GM21737 (cell line): Measurements from ENCODE around the gene ACSS2.

Source experiments
- ATAC-seq: cut with Tn5 transposase; IDR thresholded peaks from one replicate; pipeline ENCODE4 v1.9.1; 2021; ENCODE audit warnings: mild to moderate bottlenecking, moderate library complexity; ENCODE audit not compliant: unreplicated experiment

The ACSS2 gene

GRCh38 chr20:34876406-34877282 is at the start of gene ACSS2:
Gene ACSS2 (plus strand): TSS chr20:34876612. CDS start chr20:34876646, 34 bp downstream.
- peak; percentile 63 for ATAC-seq

GRCh38 chr20:34829191-34829590 is 47.2 kb upstream of the ACSS2 start:
- ATAC-seq = no peak

GRCh38 chr20:34831936-34832335 is 44.5 kb upstream of the ACSS2 start:
- ATAC-seq = no peak

- ATAC-seq = no peak
Observed at GRCh38 chr20:34834459-34834893, 41.9 kb upstream of the ACSS2 start.

GRCh38 chr20:34842143-34842542 is 34.3 kb upstream of the ACSS2 start:
- no peak for ATAC-seq

- ATAC-seq = no peak
Observed at GRCh38 chr20:34843421-34843820, 33.0 kb upstream of the ACSS2 start.

GRCh38 chr20:34848597-34848996 is 27.8 kb upstream of the ACSS2 start:
- no peak for ATAC-seq

- no peak for ATAC-seq
Observed at GRCh38 chr20:34849778-34850177, 26.6 kb upstream of the ACSS2 start.

- no peak for ATAC-seq
Observed at GRCh38 chr20:34850969-34851368, 25.4 kb upstream of the ACSS2 start.

GRCh38 chr20:34852298-34852697 is 24.1 kb upstream of the ACSS2 start:
- no peak for ATAC-seq

- no peak for ATAC-seq
Observed at GRCh38 chr20:34859367-34859766, 17.0 kb upstream of the ACSS2 start.

GRCh38 chr20:34859826-34860545 is 16.4 kb upstream of the ACSS2 start:
- ATAC-seq = no peak

- no peak for ATAC-seq
Observed at GRCh38 chr20:34861386-34862084, 14.9 kb upstream of the ACSS2 start.

- ATAC-seq = no peak
Observed at GRCh38 chr20:34862724-34863123, 13.7 kb upstream of the ACSS2 start.

- no peak for ATAC-seq
Observed at GRCh38 chr20:34863421-34863965, 12.9 kb upstream of the ACSS2 start.

GRCh38 chr20:34864216-34864615 is 12.2 kb upstream of the ACSS2 start:
- ATAC-seq = no peak

GRCh38 chr20:34871320-34871926 is 5.0 kb upstream of the ACSS2 start:
- no peak for ATAC-seq

- no peak for ATAC-seq
Observed at GRCh38 chr20:34871966-34872621, 4.3 kb upstream of the ACSS2 start.

- peak; percentile 47 for ATAC-seq
Observed at GRCh38 chr20:34872622-34873224, 3.7 kb upstream of the ACSS2 start, which contains the start of gene GGT7. Gene GGT7 (minus strand): TSS chr20:34872856. CDS start chr20:34872815, 41 bp downstream.
